Lung (tissue), 12 donors: ENCODE results near the gene CD58. TPM values are rescaled to one million over a fixed set of nuclear protein-coding genes. Genes with fewer than 3 reads are reported as not detected.

Experiments
- ATAC-seq: fragments of 200-7000 bp; cut with Tn5 transposase; one replicate; pipeline ENCODE4 v1.9.1; 2020; ENCODE audit warnings: moderate number of reproducible peaks; ENCODE audit not compliant: insufficient read depth, low FRiP score
- DNase-seq, 3 donors: peaks; one replicate each; pipeline ENCODE4 v3.0.0-alpha.2; 2013 to 2017
- H3K27ac ChIP-seq, 2 donors: one replicate each; pipeline ENCODE4 v1.5.1; 2013; ENCODE audit warnings: mild to moderate bottlenecking in 2 of 2, moderate library complexity in 2 of 2, control low read depth in 1 of 2, inconsistent platforms in 1 of 2, low read depth in 1 of 2, low read length in 1 of 2
- H3K27me3 ChIP-seq, 3 donors: one replicate each; pipeline ENCODE4 v1.5.1; 2013; ENCODE audit warnings: low read length in 2 of 3; ENCODE audit not compliant: control insufficient read depth in 3 of 3, insufficient read depth in 3 of 3
- H3K36me3 ChIP-seq, 4 donors: one replicate each; pipeline ENCODE4 v1.5.1; 2013; ENCODE audit warnings: low read length in 4 of 4, mild to moderate bottlenecking in 1 of 4, moderate library complexity in 1 of 4; ENCODE audit not compliant: control insufficient read depth in 4 of 4, insufficient read depth in 4 of 4
- H3K4me1 ChIP-seq, 5 donors: one replicate each; pipeline ENCODE4 v1.5.1; 2013; ENCODE audit warnings: low read length in 5 of 5, mild to moderate bottlenecking in 2 of 5, moderate library complexity in 1 of 5; ENCODE audit not compliant: control insufficient read depth in 5 of 5, insufficient read depth in 5 of 5
- H3K4me3 ChIP-seq: one replicate; pipeline ENCODE4 v1.5.1; 2013; ENCODE audit warnings: mild to moderate bottlenecking, control low read depth, moderate library complexity
- H3K9ac ChIP-seq, 2 donors: one replicate each; pipeline ENCODE4 v1.5.1; 2013; ENCODE audit warnings: low read length in 2 of 2, control low read depth in 1 of 2; ENCODE audit not compliant: insufficient read depth in 1 of 2
- H3K9me3 ChIP-seq, 4 donors: one replicate each; pipeline ENCODE4 v1.5.1; 2013; ENCODE audit warnings: low read length in 3 of 4, mild to moderate bottlenecking in 1 of 4, moderate library complexity in 1 of 4; ENCODE audit not compliant: control insufficient read depth in 4 of 4, insufficient read depth in 3 of 4
- CTCF ChIP-seq: IDR thresholded peaks from 2 replicates; pipeline ENCODE4 v1.5.1; 2012; ENCODE audit warnings: mild to moderate bottlenecking; ENCODE audit errors: control extremely low read depth, extremely low read depth
- WGBS, 2 donors: extraction: QIAGEN DNeasy Blood & Tissue Kit; methylation state at CpG; one replicate each; pipeline ENCODE4 v1.1.7; 2013; 5-methylcytosine and 5-hydroxymethylcytosine counted together
- polyA plus RNA-seq, 2 donors: library from polyadenylated mRNA; stranded (reverse); fragments of 200-250 nt; gene quantifications; one replicate each; pipeline ENCODE4 v1.2.1, GENCODE V29; 2013
- total RNA-seq, 2 donors: library from RNA; depleted of rRNA in 1 of 2; stranded (reverse); fragments of >200 nt in 1 of 2; gene quantifications; one replicate each; pipeline ENCODE4 v1.2.1, GENCODE V29; 2014 to 2021
- donor health status: control.
- donor health status: control.
- donor health status: Bipolar disorder and iron deficiency.
- donor health status: healthy.
- donor health status: DM: yes; HTN: yes; CAD: no.

Gene CD58
- total and polyA plus RNA-seq, 4 donors: 27.5 to 52.1 (median 28.7) TPM

GRCh38 chr1:116502671-116503314 lies 68.0 kb downstream of the CD58 start:
- ATAC-seq (no peak), DNase-seq (no peak)
- 80 to 91% methylated on average over 5 of the region's 5 CpGs for WGBS, 2 donors
- Histone ChIP-seq H3K27me3 (no peaks in the 10 kb centered on the region), H3K27ac (no peak overlapping the region), H3K4me1 (peaks cover 0 to 7% (median 5%) of the 10 kb centered on the region in 5 donors), H3K9me3 (no peaks in the 10 kb centered on the region), H3K9ac (no peak overlapping the region), H3K4me3 (no peak overlapping the region), H3K36me3 (no peaks in the 10 kb centered on the region)
- TF ChIP-seq CTCF: no peak

GRCh38 chr1:116501870-116502244 lies 69.0 kb downstream of the CD58 start:
- Histone ChIP-seq H3K4me1 (peaks cover 2 to 7% (median 5%) of the 10 kb centered on the region in 5 donors), H3K4me3 (no peak overlapping the region), H3K36me3 (no peaks in the 10 kb centered on the region), H3K9me3 (no peaks in the 10 kb centered on the region), H3K9ac (no peak overlapping the region), H3K27me3 (no peaks in the 10 kb centered on the region), H3K27ac (no peak overlapping the region)
- ATAC-seq: no peak
- no peak for TF ChIP-seq CTCF
- no peak for DNase-seq
- WGBS, 2 donors: 90 to 91% methylated on average over 2 of the region's 2 CpGs

- peaks cover 2 to 9% (median 6%) of the 10 kb centered on the region in 5 donors for H3K4me1 ChIP-seq
- no peaks in the 10 kb centered on the region for H3K9me3 ChIP-seq
- no peak overlapping the region for H3K4me3 ChIP-seq
- TF ChIP-seq CTCF: no peak
- no peak for DNase-seq
- peak overlapping the region in 1 of 2 donors; percentile 17 for H3K27ac ChIP-seq
- ATAC-seq: no peak
- WGBS, 2 donors: 87 to 90% methylated on average over 9 of the region's 9 CpGs
- no peaks in the 10 kb centered on the region for H3K27me3 ChIP-seq
- no peaks in the 10 kb centered on the region for H3K36me3 ChIP-seq
- H3K9ac ChIP-seq: no peak overlapping the region
These were observed 69.5 kb downstream of the CD58 start for GRCh38 chr1:116501125-116501869.
